ENCODE data around the gene HES1.

HES1 gene

GRCh38 chr3:194102436-194102835, 33.5 kb upstream of the HES1 start:
- DNase-seq (ENCODE audit: low read depth in 3 of 3) = no peak

- DNase-seq (ENCODE audit: low read depth in 3 of 3) = peak in 1 of 3 experiments; percentile 24
Observed at GRCh38 chr3:194103505-194103904, 32.4 kb upstream of the HES1 start.

- no peak for DNase-seq (ENCODE audit: low read depth in 3 of 3)
Observed at GRCh38 chr3:194103983-194104751, 31.8 kb upstream of the HES1 start.

GRCh38 chr3:194105292-194105691, 30.7 kb upstream of the HES1 start:
- no peak for DNase-seq (ENCODE audit: low read depth in 3 of 3)

GRCh38 chr3:194107107-194107506, 28.8 kb upstream of the HES1 start:
- DNase-seq (ENCODE audit: low read depth in 3 of 3) = no peak

GRCh38 chr3:194109192-194109863, 26.6 kb upstream of the HES1 start:
- no peak for DNase-seq (ENCODE audit: low read depth in 3 of 3)

- DNase-seq (ENCODE audit: low read depth in 3 of 3) = no peak
Observed at GRCh38 chr3:194110483-194110882, 25.5 kb upstream of the HES1 start.

GRCh38 chr3:194111336-194111735, 24.6 kb upstream of the HES1 start:
- DNase-seq (ENCODE audit: low read depth in 3 of 3) = no peak

- DNase-seq (ENCODE audit: low read depth in 3 of 3) = no peak
Observed at GRCh38 chr3:194112120-194113106, 23.5 kb upstream of the HES1 start.

- DNase-seq (ENCODE audit: low read depth in 3 of 3) = no peak
Observed at GRCh38 chr3:194114123-194114522, 21.8 kb upstream of the HES1 start.

GRCh38 chr3:194117104-194117845, 18.7 kb upstream of the HES1 start:
- DNase-seq (ENCODE audit: low read depth in 3 of 3) = no peak

GRCh38 chr3:194118920-194119319, 17.0 kb upstream of the HES1 start:
- DNase-seq (ENCODE audit: low read depth in 3 of 3) = no peak

- no peak for DNase-seq (ENCODE audit: low read depth in 3 of 3)
Observed at GRCh38 chr3:194119831-194120590, 15.9 kb upstream of the HES1 start.

GRCh38 chr3:194120789-194121770, 14.9 kb upstream of the HES1 start:
- no peak for DNase-seq (ENCODE audit: low read depth in 3 of 3)

- no peak for DNase-seq (ENCODE audit: low read depth in 3 of 3)
Observed at GRCh38 chr3:194121891-194122631, 13.9 kb upstream of the HES1 start.

- DNase-seq (ENCODE audit: low read depth in 3 of 3) = no peak
Observed at GRCh38 chr3:194123726-194124125, 12.2 kb upstream of the HES1 start.

- no peak for DNase-seq (ENCODE audit: low read depth in 3 of 3)
Observed at GRCh38 chr3:194124193-194124592, 11.8 kb upstream of the HES1 start.

GRCh38 chr3:194125442-194125841, 10.5 kb upstream of the HES1 start:
- no peak for DNase-seq (ENCODE audit: low read depth in 3 of 3)

GRCh38 chr3:194126790-194127189, 9.2 kb upstream of the HES1 start:
- DNase-seq (ENCODE audit: low read depth in 3 of 3) = no peak

Measured in stimulated activated CD4-positive, alpha-beta T cell treated with anti-CD3 and anti-CD28 coated beads, TNF-alpha, amount 100 ng/mL, for 4 hours (primary cell).